GM10847 (cell line): Measurements from ENCODE around the gene TTC9C.
A peak's percentile ranks its signal among the peaks of the same experiment; 100 is the strongest.

Experiments used
- POLR2A ChIP-seq: IDR thresholded peaks from 2 replicates; pipeline ENCODE4 v1.6.1; 2011; ENCODE audit not compliant: insufficient read length; ENCODE audit errors: extremely low read depth

The TTC9C gene, protein sequence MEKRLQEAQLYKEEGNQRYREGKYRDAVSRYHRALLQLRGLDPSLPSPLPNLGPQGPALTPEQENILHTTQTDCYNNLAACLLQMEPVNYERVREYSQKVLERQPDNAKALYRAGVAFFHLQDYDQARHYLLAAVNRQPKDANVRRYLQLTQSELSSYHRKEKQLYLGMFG

DNA sequence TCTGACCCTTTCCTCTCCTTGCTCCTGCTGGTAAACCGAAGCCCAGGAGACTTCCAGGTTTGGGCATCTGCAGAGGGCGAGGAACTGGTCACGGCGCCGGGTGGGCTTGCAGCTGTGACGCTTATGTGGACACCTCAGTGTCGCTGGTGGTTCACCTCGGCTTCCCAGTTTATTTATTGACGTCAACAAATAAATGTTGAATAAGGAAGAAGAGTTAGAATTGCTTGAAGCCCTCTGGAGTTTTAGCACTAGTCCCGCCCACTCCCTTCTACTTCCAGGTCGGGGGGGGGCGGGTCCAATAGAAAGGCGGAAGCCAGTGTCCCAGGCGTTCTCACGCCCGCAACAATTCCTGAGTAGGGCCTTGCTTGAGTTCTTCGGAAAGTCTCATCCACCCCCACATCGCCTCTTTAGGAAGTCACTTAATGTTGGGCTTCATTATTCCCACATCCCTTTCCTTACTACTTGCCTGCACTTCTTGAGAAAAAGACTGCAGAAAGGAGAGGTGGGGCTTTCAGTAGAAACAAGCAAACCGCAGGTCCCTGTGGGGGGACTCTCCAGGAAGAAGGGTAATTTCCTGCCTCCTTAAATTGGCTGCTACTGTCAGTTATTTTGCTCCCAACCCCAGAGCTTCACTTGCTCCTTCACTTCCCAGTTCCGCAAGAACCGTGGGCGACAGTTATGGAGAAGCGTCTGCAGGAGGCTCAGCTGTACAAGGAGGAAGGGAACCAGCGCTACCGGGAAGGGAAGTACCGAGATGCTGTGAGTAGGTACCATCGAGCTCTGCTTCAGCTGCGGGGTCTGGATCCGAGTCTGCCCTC, at the start of gene TTC9C:
Gene TTC9C, plus strand, starts transcription at position 316 of the 818 bp plus-strand sequence. Its CDS starts 363 bp downstream, at position 679.
- peak; percentile 16 for TF ChIP-seq POLR2A

DNA sequence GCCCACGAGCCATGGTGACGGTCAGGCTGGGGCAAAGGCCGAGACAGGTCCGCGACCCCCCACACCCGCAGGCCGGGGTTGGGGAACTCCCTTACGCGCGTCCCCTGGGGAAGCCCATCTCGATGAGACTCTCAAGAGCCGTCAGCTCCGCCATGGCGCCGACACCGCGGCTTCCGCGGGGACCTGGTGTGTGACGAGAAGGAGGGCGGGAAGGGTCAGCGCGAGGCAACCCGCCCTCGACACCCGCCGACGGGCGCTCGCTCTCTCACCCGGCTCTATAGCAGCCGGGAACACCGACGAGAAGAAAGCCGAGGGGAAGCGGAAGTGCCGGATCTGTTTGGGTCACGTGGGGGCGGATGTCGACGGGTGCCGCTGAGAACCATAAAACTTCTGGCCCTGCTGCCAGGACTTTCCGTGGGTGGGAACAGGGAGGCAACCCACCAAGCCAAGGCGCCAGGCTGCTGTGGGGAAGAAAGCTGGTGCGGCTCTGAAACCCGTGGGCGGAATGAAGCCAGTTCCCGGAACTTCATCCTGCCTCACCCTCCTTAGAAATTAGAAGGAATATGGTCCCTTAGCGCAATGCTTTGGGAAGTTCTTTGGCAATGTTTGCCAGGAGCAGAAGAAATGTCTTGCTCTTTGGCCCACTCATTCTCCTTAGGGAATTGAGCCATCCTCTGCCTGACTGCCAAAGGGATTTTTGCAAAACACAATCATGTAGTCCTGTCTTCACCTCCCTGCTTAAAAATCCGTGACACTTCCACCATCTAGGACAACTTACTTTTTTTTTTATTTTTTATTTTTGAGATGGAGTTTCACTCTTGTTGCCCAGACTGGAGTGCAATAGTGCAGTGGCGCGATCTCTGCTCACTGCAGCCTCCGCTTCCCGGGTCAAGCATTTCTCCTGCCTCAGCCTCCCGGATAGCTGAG, 49.3 kb upstream of the TTC9C start, which contains the start of gene UBXN1:
Gene UBXN1, minus strand, starts transcription at position 304 of the 927 bp plus-strand sequence. Its CDS starts 150 bp downstream, at position 154.
- peak; percentile 77 for TF ChIP-seq POLR2A

DNA sequence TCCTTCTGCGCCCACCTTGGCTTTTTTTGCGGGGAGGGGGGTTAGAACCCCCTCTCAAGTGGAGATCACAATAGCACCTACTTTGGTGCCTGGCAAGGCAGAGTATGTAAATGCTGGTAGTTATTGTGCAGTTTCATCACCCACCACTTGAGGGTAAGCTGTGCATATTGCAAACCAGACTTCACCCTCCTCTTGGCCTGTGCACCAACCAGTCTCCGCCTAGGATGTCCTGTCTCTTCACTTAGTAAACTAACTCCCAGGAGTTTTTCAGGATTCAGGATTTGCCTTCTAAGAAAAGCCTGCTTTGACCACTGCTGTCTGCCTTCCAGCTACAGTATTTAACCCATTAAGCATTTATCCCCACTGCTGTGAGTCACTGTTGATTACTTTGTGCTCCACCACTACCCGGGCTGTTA, 47.5 kb upstream of the TTC9C start:
- TF ChIP-seq POLR2A: no peak

DNA sequence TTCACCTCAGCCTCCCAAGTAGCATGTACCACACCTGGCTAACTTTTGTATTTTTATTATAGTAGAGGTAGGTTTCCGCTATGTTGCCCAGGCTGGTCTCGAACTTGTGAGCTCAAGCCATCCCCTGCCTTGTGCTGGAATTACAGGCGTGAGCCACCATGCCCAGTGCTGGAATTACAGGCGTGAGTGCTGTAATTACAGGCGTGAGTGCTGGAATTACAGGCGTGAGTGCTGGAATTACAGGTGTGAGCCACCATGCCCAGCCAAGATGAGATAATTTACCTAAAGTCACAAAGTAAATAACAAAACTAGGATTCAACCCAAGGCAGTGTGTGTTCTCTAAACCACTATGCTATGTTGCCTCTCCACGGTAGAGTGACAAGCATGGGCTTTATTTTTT, 45.8 kb upstream of the TTC9C start:
- no peak for TF ChIP-seq POLR2A

DNA sequence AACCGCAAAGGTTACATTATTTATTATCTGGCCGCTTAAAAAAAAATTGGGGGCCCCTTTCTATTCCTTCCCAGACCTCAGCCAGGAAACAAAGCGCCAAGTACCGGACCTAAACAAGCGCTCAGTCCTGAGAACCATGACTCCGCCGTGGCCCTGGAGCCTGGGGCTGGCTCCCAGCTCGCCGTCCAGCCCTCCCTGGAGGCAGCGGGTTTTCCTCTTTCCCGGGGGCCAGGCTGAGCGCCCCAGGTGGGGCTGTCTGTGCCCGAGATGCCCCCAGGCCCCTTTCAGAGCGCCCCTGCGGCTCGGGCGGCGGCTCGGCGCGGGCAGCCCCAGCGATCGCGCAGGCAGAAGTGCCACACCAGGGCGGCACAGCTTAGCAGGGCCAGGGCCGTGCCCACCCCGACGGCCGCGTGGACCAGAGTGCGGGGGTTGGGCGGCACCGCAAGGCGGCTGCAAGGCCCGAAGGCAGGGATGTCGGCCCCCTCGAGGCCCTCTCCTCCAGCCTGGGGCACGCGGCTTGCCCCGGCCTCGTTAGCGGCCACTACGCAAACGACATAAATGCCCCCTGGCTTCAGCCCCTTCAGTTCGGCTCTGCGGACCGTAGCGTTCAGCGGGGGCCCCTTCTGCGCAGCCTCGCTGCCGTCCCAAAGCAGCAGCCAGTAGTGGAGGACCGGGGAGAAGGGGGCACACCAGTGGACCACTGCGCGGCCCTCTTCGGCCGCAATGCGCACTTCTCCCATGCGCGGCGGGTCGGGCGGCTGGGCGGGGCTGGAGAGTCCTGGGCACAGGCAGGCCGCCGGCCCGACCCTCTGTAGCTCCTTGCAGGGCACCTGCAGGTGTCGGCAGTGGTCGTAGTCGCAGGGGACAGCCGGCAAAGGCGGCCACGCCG, 40.5 kb upstream of the TTC9C start:
- no peak for TF ChIP-seq POLR2A

DNA sequence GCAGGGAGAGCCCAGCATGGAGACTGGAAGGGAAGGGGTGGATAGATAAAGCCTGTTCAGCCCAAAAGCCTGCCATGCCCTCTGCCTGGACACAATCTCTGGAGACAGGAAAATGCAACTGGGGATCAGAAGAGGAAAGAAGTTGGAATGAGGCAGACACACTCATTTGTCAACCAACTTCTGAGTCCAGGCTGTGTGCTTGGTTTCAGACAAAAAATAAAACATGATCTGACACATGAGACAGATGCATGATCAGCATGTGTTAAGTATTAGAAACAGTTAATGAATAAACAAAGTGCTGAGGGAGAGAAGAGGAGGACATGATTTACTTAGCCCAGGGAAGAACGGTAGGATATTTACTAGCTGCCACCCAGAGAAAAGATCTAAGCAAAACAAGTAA, 39.8 kb upstream of the TTC9C start:
- no peak for TF ChIP-seq POLR2A

DNA sequence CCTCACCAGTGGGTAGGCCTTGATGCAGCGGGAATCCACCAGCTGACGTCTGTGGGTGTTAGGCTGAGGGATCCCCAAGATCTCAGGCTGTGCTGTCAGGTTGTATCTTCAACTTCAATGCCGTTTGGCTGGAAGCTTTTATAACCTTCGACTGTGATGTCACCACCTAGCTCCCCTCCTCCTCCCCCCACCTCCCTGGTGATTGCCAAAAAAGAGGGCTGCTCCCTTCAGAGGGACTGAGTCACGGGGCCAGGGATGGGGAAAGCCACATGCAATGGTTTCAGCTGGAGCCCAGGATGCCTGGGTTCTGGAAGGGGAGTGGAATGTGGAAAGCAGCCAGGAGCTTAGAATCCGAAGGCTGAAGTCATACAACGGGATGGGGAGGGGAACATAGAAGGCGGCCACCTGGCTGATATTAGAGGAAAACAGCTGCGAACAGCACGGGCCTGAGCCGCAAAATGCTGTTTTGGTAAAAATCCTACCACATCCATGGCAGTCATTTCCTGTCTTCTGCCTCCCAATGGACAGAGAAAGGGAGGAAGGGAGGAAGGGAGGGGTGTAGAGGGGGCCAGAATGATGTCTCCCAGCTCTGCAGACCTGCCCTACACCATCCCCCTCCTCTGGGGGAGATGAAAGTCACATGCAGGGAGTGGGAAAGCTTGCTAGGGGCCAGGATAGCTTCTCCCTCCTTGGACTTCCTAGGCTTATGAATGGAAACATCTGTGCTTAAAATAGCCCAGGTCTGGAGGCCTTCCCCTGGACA, 38.7 kb upstream of the TTC9C start, which contains the start of gene LRRN4CL:
Gene LRRN4CL, minus strand, starts transcription at position 110 of the 763 bp plus-strand sequence. CDS start 1,022 bp downstream, outside the sequence.
- no peak for TF ChIP-seq POLR2A

DNA sequence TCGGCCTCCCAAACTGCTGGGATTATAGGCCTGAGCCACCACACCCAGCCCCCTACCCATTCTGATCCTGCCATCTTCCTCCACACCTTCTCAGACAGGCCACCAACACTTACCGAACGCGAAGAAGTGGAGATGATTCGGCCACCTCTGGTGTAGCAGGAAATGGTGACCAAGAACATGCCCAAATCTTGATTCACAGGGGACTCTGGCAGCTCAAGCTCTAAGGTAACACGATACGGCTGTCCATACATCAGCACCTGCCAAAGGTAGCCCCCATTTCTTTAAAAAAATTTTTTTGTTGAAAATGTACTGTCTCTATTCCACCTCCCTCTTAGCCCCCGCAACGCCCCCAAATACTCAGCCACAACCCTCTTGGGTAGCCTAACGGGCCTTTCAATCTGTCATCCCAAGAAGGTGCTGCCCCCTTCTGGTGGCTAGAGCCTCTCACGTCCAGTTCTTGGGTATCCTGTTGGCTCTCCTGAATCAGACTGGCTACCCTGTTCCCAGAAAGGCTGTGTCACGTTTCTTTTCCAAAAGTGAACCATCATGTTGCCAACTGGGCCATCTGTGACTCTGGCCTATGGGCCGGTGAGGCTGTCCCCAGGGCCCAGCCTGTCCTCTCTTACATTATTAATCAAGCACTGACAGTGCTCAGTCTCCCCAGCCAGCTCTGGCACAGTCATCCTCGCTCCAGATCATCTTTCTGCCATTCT, 33.7 kb upstream of the TTC9C start:
- no peak for TF ChIP-seq POLR2A

DNA sequence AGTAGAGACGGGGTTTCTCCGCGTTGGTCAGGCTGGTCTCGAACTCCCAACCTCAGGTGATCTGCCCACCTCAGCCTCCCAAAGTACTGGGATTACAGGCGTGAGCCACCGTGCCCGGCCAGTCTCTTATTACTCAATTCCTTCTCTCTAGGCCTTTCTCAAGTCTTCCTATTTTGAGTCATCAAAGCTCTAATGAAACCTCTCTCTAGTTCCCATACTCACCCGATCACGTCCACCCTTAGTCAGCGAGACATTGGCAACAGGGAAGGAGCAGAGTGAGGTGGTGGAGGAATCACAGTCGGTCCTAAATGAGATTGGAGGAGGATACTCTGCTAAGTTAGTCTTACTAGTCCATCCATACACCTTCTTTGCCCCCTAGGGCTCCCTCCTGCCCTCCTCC, 26.0 kb upstream of the TTC9C start:
- TF ChIP-seq POLR2A: no peak

DNA sequence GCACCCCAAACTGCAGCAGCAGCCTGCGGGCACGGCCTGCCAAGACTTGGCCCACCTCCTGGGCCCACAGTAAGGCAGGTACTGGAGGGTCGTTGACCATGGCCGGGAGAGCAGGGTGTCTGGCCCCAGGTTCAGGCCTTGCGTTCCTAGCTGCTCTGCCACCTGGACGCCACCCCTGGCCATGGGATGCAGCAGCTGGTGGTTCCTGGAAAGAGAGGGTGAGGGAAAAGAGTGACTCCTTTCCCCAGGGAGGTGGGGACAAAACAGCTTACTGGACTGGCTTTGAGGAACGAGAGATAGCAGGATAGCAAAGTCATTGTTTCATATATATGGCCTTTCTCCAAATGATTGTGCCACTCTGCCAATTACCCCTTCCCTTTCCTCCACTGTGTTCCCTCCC, 22.9 kb upstream of the TTC9C start:
- TF ChIP-seq POLR2A: no peak

DNA sequence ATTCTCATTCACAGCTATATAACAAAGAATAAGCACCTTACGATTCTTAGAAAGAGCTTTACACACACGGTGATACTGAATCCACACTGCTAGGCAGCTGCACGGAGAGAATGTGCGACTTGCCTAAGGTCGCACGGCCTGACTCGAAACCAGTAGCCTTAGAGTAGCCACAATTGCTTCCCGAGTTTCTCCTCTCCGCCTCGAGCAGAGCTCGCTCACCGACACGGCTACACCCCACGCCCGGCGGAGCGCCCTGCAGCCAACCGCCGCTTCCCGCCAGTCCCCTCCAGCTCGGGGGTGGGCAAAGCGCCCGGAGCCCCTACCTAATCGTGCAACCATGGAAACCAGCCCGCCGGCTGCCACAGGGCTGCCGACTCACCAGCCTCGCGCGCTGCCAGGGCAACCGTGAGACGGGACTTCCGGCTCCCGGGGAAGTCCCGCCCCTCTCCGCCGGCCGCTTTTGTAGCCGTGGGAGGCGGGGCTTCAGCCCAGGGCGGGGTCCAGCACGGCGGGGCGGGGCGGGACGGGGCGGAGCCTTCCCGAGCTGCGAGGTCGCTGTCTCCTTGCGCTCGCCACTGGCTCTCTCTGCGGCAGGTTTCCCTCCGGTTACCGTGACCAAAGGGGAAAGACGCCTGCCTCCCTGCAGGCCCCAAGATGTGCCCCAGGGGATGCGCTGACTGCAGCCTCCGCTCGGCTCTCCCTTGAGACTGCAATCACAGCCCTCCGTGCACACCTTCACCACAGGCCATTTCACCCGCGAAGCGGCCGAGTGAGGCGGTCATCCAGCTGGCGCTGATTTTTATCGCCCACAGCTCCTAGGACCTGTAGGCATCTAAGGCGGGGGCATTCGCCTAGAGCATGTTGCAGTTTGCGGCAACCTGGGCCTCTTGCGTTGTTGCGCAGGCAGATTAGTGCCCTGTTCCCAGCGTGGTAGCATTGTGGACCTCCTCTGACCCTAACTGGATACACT, 22.1 kb upstream of the TTC9C start:
- peak; percentile 49 for TF ChIP-seq POLR2A

DNA sequence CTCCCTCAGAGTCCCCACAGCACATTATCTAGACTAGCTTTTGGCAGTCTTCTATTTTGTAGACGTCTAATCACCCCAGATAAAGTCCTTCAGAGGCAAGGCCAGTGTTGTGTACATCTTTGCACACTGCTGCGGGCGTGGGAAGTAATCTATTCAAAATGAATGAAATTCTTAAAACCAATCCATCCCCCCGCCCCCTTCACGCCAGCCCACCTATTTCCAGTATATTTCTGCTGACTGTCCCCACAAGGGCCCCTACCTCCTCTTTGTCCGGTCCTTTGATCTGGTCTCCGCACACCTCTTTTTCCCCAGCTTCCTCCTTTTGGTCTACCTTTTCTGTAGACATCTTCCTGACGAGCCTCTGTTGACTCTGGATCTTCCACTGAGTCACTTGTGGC, 21.4 kb upstream of the TTC9C start:
- TF ChIP-seq POLR2A: no peak

DNA sequence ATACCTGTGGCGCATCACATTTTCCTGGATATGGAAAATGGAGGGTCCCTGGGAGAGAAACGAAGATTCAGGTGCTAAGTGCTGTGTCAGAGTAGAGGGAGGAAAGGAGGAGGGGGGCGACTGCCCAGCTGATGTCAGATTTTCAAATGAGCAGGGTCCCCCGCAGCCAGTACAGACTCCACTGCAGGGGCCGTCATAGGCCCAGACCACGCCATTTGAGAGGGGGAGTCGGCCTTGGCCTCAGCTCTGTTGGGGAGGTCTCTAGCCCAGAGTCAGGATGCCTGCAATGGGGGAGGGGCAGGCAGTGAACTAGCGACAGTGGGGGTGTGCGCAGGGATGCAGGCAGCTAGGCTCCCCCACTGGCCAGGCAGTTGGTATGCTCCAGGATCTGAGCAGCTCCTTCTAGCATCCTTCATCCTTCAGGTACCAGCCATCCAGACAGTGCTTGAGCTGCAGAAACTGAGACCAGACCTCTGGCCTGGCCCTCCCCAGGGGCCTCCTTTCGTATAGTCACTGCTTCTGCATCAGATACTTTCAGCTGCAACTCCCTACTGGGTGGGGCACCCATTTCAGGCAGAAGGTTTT, 20.9 kb upstream of the TTC9C start, which contains the start of the genes BSCL2 and GNG3:
Gene BSCL2, minus strand, starts transcription at position 148 of the 585 bp plus-strand sequence. CDS start 229 bp downstream, outside the sequence.
Gene GNG3, plus strand, starts transcription at position 400 of the 585 bp plus-strand sequence. CDS start 620 bp downstream, outside the sequence.
- no peak for TF ChIP-seq POLR2A
